Measurements from ENCODE around the gene DMRT1.

DMRT1 gene

GRCh38 chr9:1002678-1003077 is 161.2 kb downstream of the DMRT1 start:
- no peak for DNase-seq

- peak; percentile 60 for DNase-seq
Measured at GRCh38 chr9:1005043-1005667, 163.7 kb downstream of the DMRT1 start.

- no peak for DNase-seq
Measured at GRCh38 chr9:1007312-1007711, 165.8 kb downstream of the DMRT1 start.

- DNase-seq: no peak
Measured at GRCh38 chr9:1008216-1008615, 166.7 kb downstream of the DMRT1 start.

- peak; percentile 70 for DNase-seq
Measured at GRCh38 chr9:1009101-1009707, 167.7 kb downstream of the DMRT1 start.

GRCh38 chr9:1013021-1013420 is 171.5 kb downstream of the DMRT1 start:
- no peak for DNase-seq

GRCh38 chr9:1014225-1014624 is 172.7 kb downstream of the DMRT1 start:
- DNase-seq: no peak

- no peak for DNase-seq
Measured at GRCh38 chr9:1014640-1015039, 173.1 kb downstream of the DMRT1 start.

- DNase-seq: no peak
Measured at GRCh38 chr9:1018121-1018520, 176.6 kb downstream of the DMRT1 start.
